ENCODE data around the gene MYO16.

Gene MYO16

DNA sequence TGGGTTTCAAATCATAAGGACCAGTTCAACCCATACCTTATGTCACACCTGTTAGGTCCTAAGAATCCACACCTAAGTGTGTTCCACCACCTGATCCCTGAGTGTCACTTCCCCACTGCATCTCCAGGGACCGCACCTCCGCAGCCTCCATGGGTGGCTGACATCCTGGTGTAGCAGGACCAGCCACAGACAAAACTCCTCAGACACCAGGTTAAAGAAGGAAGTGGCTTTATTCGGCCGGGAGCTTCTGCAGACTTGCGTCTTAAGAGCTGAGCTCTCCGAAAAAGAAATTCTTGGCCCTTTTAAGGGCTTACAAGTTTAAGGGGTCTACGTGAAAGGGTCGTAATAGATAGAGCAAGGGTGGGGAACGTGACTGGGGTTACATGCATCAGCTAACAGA, 509.9 kb downstream of the MYO16 start:
- DNase-seq = no peak

DNA sequence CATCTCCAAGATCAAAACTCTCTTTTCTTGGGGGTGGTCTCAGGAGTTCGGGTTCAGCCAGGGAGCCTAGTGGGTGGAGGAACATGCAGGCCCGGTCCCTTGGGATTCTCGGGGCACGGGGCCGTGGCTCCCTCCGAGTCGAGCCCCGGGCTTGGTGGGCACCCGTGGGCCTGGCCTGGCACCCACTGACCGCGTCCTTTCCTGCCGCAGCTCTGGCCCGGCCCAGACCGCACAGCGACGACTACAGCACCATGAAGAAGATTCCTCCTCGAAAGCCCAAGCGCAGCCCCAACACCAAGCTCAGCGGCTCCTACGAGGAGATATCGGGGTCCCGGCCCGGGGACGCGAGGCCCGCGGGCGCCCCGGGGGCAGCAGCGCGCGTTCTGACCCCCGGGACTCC, 510.6 kb downstream of the MYO16 start:
- no peak for DNase-seq

DNA sequence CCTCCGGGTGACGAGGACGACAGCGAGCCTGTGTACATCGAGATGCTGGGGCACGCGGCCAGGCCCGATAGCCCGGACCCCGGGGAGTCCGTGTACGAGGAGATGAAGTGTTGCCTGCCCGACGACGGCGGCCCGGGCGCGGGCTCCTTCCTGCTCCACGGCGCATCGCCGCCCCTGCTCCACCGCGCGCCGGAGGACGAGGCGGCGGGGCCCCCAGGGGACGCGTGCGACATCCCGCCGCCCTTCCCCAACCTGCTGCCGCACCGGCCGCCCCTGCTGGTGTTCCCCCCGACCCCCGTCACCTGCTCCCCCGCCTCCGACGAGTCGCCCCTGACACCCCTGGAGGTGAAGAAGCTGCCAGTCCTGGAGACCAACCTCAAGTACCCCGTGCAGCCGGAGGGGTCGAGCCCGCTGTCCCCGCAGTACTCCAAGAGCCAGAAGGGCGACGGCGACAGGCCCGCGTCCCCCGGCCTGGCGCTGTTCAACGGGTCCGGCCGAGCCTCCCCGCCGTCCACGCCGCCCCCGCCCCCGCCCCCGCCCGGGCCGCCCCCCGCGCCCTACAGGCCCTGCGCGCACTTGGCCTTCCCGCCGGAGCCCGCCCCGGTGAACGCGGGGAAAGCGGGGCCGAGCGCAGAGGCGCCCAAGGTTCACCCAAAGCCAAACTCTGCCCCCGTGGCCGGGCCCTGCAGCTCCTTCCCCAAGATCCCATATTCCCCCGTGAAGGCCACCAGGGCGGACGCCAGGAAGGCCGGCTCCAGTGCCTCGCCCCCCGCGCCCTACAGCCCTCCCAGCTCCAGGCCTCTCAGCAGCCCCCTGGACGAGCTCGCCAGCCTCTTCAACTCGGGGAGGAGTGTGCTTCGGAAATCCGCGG, 511.3 kb downstream of the MYO16 start:
- DNase-seq = no peak

DNA sequence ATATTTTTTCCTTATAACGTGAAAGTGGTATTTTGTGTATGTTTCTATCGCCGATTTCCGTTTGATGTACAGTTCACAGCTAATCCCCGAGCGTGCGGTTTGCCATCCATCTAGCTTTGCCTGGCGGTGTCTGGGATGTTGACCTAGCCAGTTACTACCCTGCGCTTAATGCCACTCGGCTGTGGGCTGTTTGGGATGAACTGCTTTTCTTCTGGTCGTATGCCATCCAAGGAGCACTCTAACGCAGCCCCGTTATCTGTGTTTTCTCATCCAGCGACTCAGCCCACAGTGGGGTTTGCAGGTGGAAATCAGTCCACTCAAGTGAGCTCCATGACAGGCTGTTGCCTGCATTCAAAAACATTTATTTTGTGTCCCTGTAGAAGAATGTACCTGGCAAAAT, 512.3 kb downstream of the MYO16 start:
- DNase-seq = no peak

- DNase-seq = no peak
These were observed 515.5 kb downstream of the MYO16 start for GRCh38 chr13:109144693-109145437.

GRCh38 chr13:109145631-109146030, 516.2 kb downstream of the MYO16 start:
- DNase-seq = peak; percentile 50

DNA sequence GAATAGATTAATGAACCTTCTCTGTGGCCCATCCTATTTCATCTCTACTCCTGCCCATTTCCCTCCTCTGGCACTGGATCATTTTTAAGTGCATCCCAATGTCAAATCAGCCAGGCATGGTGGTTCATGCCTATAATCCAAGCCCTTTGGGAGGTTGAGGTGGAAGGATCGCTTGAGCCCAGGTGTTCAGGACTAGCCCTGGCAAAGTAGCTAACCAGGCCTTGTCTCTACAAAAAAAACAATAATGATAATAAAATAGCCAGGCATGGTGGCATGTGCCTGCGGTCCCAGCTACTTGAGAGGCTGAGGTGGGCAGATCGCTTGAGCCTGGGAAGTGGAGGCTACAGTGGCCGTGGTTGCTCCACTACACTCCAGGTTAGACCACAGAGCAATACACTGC, 517.0 kb downstream of the MYO16 start:
- DNase-seq = no peak

DNA sequence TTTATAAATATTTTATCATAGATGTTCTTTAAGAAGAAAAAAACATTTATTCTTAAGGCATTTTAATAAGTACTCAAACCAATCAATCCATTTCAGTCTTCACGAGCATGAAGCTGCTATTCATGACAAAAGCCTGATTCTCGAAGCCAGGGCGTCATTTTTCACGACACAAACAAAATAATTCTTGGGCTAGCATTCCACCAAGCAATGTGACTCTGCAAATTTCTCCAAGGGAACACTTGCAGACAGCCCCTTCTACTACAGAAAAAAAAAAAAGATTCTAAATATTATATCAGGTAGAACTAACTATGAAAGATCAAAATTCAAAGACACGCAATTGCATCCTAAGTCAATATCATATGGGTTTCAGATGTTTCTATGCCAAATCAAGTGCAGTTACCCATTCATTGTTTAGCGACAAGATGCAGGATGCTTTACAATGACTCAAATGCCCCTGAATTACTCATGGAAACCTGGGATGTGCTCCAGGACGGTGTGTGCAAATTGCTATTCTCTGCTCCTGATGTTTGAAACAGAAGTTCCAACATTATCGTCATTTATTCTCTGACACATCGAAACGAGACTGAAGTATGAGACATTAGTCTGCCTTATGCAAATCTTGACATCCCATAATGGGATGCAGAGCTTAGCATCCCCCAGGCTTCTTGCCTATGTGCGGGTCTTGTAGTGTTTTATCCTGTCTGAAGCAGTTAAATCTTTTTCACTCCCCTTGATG, 517.7 kb downstream of the MYO16 start:
- no peak for DNase-seq

DNA sequence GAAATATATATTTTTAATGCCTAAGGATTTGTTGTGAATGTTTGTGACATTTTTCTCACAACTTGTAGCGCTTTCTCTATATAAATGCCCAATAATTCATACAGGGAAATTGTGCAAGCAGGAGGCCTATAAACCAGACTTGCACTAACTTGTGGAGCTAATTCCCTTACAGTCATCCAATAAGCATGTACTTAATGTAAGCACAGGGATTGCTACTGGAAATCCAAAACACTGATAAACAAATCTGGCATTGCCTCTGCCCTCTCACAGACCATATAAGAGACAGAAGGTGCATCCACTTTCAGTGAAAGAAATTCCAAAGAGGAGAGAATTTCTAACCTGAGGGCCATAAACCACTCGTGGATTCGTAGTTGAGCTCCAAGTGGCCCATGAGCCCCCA, 518.8 kb downstream of the MYO16 start:
- DNase-seq = no peak

- no peak for DNase-seq
These were observed 521.3 kb downstream of the MYO16 start for GRCh38 chr13:109150696-109151095.

DNA sequence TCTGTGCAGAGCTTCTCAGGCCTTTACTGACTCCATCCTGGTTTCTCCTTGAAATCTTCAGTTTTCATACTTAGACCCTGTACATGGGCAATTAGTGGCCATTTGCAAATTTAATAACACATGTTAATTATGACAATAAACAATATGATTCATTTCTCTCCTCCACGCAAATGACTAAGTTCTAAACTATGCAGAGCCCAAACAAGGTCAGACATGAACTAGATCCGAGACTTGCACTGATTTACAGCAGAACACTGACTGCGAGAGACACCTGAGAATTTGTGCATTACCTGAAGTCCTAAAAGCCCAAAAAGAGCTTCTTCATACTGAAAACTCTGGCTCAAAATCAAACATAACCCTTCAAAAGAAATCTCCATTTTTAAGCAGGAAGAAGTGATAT, 521.8 kb downstream of the MYO16 start:
- no peak for DNase-seq

DNA sequence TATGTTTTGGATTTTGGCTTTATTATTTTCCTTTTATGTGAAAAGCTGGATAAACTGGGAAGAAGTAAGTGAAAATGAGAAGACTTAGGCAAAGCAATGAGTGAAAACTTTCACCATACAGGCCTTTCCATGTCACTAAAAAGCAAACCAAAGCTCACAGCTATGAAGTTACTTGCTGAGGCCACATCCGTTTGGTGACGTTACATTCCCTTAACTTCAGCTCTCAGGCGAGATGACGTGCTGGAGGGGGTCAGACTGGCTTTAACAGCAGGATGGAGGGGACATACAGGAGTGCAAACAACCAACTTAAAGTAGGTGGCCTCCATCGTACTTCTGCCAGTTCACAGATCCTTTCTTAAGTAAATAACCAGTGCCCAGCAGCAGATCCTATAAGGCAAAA, 522.3 kb downstream of the MYO16 start:
- DNase-seq = no peak

GRCh38 chr13:109152311-109152820, 523.0 kb downstream of the MYO16 start:
- no peak for DNase-seq

DNA sequence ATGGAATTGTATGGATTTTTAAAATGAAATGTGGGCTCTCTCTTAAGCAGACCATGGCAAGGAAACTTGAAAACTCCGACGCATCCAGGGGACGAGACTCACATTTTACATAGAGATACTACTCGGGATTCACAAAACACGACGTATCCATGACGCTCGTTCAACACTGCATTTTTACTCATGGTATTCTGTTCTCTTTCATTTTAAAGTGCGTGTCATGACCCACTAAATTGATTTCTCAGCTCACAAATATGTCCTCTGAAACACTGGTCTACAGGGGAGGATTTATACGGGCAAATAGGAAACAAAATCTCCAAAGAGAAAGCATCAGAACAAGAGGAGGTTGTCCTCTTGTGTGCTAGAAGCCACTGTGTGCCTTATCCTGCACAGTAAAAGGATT, 523.5 kb downstream of the MYO16 start:
- no peak for DNase-seq

DNA sequence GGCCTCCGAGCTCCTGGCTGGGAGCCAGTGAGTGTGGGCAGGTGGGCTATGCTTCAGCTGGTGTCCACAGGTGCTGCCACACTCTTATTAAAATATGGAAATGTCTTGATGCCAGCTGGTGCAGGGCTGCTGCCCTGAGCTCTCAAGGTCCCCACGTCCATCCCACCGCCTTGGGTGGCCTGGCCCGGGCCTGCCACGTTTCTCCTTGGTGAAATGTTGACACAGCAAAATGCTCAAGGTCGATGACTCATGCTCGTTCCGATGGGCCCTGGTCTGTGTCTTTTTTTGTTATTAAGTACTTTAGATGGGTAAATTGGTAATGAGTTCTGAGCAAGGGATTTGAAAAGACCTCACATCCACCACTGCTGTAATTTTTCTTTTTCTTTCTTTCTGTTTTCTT, 524.7 kb downstream of the MYO16 start:
- DNase-seq = no peak

- DNase-seq = no peak
These were observed 525.1 kb downstream of the MYO16 start for GRCh38 chr13:109154546-109154945.

DNA sequence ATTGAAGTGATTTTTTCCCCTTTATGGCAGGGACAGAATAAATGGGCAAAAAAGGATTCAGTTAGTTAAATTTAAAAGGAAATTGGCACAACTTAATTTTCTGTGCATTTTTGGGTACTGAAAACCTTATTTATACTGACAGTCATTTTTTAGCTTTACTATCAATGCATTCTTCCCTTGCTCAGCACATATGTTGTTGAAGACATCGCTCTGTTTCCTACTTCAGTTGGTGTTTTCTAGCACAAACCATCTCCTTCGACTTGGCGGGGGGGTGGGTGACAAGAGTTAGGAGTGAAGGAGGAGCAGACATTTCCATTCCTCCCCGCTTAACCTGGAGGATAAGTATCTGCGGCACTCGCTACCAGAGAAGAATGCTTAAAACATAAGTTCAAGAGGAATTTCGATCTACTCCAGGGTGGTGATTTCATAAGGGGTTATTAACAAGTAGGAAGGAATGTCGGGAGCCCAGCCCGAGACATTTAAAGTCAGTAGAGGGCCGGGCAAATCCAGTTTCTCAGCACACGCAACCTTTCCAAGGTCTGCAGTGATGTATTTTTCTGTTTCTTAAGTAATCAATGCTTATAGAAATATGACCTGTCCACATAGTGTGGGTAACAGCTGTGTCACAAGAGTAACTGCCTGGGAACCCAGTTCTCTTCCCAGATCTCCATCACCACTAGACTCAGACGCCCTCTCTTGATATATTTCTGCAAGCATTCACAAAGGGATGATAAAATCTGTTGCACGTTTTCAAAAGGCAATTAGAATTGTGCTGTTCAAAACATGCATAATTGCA, 525.8 kb downstream of the MYO16 start:
- DNase-seq = no peak

DNA sequence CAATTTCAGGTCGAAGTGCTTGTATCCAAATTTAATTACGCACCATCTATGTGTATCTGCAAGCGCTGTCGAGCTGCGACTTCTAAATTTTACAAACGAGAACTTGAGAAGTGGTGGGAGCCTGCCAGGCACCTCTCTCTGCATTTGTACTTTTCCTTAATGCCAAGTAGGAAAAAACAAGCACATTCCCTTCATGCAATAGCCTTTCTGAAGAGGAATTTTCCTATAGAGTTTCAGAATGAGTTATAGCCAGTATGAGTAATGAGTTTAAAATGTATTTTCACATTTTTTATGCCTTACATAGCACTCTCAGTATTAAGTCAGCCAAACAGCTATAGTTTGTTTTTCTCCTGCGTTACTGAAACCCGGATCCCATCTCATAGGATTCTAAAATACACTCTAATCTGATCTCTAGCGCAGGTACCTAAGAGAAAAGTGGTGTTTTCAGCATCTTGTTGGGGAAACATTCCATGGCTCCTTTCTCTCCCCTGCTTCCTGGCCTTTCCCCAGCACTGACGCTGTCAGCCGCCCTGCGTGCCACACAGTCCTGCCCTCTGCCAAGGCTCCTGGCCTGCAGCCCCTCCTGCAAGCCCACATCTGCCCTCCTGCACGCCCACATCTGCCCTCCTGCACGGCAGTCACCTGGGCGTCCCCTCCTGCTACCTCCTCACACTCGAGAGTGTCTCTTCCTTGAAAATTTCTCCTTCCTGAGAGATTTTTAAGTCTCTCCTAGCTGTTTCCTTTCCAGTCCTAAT, 526.9 kb downstream of the MYO16 start:
- DNase-seq = no peak

GRCh38 chr13:109157275-109157674, 527.9 kb downstream of the MYO16 start:
- DNase-seq = no peak

DNA sequence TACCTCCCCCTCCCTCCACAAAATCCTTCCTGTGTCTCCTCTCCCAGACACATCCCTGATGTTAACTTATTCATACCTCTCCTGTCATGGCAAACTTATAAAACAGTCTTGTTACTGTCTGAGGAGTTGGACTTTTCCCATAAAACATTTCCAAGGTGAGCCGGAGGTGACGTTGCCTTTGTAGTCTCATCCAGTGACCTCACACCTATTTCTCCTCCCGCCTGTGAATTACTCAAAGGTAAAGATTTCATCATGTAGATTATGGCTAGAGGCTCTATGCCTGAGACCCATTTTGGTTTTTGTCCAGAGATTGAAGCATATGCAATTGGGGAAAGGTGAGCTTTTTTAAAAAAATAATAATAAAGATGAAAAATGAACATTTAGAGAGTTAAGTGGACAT, 529.0 kb downstream of the MYO16 start:
- DNase-seq = no peak

- no peak for DNase-seq
These were observed 530.4 kb downstream of the MYO16 start for GRCh38 chr13:109159650-109160309.

Data from NCI-H2029 treated with DMSO at 0.1 percent for 48 hours (cell line).